Spleen (tissue), 13 donors: ENCODE measurements around the gene NAT8. TPM values are rescaled to one million over a fixed set of nuclear protein-coding genes. Genes with fewer than 3 reads are reported as not detected.
"Not testable (repeated sequence)": the region's sequence is repeated elsewhere in the genome, so short reads cannot be mapped to it uniquely, and the experiment has no call there.

Experiments used
- DNase-seq: peaks from one replicate; pipeline ENCODE4 v3.0.0-alpha.2; 2020
- H3K27ac ChIP-seq, 8 donors: fragments of 200-600 bp; sonication (generic) in 7 of 8; 1 replicate in 4 of 8; 2 replicates in 4 of 8; pipeline versions ENCODE4 v1.5.0 to v1.8.0; 2016 to 2021; ENCODE audit warnings: inconsistent platforms in 4 of 8, mild to moderate bottlenecking in 4 of 8, moderate library complexity in 1 of 8
- H3K27me3 ChIP-seq, 7 donors: fragments of 200-600 bp; sonication (generic) in 6 of 7; replicated peaks in 1 of 7; 1 replicate in 4 of 7; 2 replicates in 3 of 7; pipeline versions ENCODE4 v1.5.0 to v1.8.0; 2016 to 2021; ENCODE audit warnings: inconsistent platforms in 3 of 7, mild to moderate bottlenecking in 1 of 7
- H3K36me3 ChIP-seq, 6 donors: fragments of 200-600 bp; sonication (generic) in 5 of 6; 1 replicate in 4 of 6; 2 replicates in 2 of 6; pipeline versions ENCODE4 v1.5.0 to v1.8.0; 2016 to 2021; ENCODE audit warnings: inconsistent platforms in 2 of 6
- H3K4me1 ChIP-seq, 6 donors: fragments of 200-600 bp; sonication (generic) in 5 of 6; 1 replicate in 3 of 6; 2 replicates in 3 of 6; pipeline versions ENCODE4 v1.5.0 to v1.8.0; 2016 to 2021; ENCODE audit warnings: inconsistent platforms in 3 of 6
- H3K4me3 ChIP-seq, 8 donors: fragments of 200-600 bp; sonication (generic) in 7 of 8; 1 replicate in 4 of 8; 2 replicates in 4 of 8; pipeline versions ENCODE4 v1.5.0 to v1.8.0; 2016 to 2021; ENCODE audit warnings: inconsistent platforms in 4 of 8, mild to moderate bottlenecking in 4 of 8, moderate library complexity in 2 of 8
- H3K9me3 ChIP-seq, 8 donors: fragments of 200-600 bp; sonication (generic) in 7 of 8; 1 replicate in 4 of 8; 2 replicates in 4 of 8; pipeline versions ENCODE4 v1.5.0 to v1.8.0; 2016 to 2021; ENCODE audit warnings: inconsistent platforms in 4 of 8
- CTCF ChIP-seq, 11 experiments: fragments of 200-600 bp in 7 of 11; fragments of 450-650 bp in 4 of 11; sonication (generic) in 4 of 11; IDR thresholded peaks in 8 of 11; conservative IDR thresholded peaks in 3 of 11; 1 replicate in 7 of 11; 2 replicates in 4 of 11; pipeline versions ENCODE4 v1.4.0 to v1.8.0; 2016 to 2021; ENCODE audit warnings: antibody characterized with exemption in 11 of 11, inconsistent platforms in 4 of 11, mild to moderate bottlenecking in 1 of 11
- POLR2A ChIP-seq, 3 donors: fragments of 450-650 bp; IDR thresholded peaks; one replicate each; pipeline ENCODE4 v1.5.1; 2017; ENCODE audit warnings: antibody characterized with exemption in 3 of 3, mild to moderate bottlenecking in 1 of 3
- POLR2AphosphoS5 ChIP-seq, 3 donors: sonication (generic); formaldehyde crosslinking; IDR thresholded peaks; one replicate each; pipeline ENCODE4 v1.5.1; 2017; ENCODE audit warnings: antibody characterized with exemption in 3 of 3
- WGBS, 5 donors: extraction: QIAGEN DNeasy Blood & Tissue Kit in 3 of 5; methylation state at CpG; one replicate each; pipeline versions ENCODE4 v1.1.5 to v1.1.7; 2013 to 2018; 5-methylcytosine and 5-hydroxymethylcytosine counted together
- intact Hi-C: fragments of 100-400 bp; cut with DNase I; formaldehyde crosslinking; loops from one replicate; pipeline ENCODE4 v1.15.0; 2023; ENCODE audit warnings: low total_unique reads
- long read RNA-seq, 2 donors: transcript quantifications; one replicate each; lab custom pipeline, GENCODE V29; 2026
- polyA plus RNA-seq, 3 donors: library from polyadenylated mRNA; stranded (reverse); fragments of 200-250 nt; gene quantifications; one replicate each; pipeline ENCODE4 v1.2.1, GENCODE V29; 2013
- total RNA-seq, 7 donors: library from RNA; depleted of rRNA in 3 of 7; stranded (reverse); fragments of >200 nt in 3 of 7; fragmentation: NEBNext Ultra II Directional in 4 of 7; extraction: Animal tissue kit (Norgen Biotek cat#: 25700) in 4 of 7; gene quantifications; one replicate each; pipeline versions ENCODE4 v1.1.0 to v1.2.1, GENCODE V29; 2016 to 2021
- donor health status: healthy with polysubstance abuse.
- donor health status: DM: no; HTN: no; CAD: no; lungs with moderate emphysema.
- donor health status: DM: no; HTN: no; CAD: no.
- donor health status: Bipolar disorder and iron deficiency.
- donor health status: healthy.
- donor health status: DM: no; HTN: no; CAD: no.
- donor health status: DM: yes; HTN: yes; CAD: no.

NAT8 gene, protein sequence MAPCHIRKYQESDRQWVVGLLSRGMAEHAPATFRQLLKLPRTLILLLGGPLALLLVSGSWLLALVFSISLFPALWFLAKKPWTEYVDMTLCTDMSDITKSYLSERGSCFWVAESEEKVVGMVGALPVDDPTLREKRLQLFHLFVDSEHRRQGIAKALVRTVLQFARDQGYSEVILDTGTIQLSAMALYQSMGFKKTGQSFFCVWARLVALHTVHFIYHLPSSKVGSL
- total RNA-seq (under 1 TPM in 3 of 7 donors, not detected in 4; 0.66 to 0.88 (median 0.85) TPM), polyA plus RNA-seq (under 1 TPM in 2 of 3 donors, not detected in 1; 0.14 to 0.19 TPM)
- long read RNA-seq, donor 1, result 0 reads
- long read RNA-seq, donor 2, result 0 reads

DNA sequence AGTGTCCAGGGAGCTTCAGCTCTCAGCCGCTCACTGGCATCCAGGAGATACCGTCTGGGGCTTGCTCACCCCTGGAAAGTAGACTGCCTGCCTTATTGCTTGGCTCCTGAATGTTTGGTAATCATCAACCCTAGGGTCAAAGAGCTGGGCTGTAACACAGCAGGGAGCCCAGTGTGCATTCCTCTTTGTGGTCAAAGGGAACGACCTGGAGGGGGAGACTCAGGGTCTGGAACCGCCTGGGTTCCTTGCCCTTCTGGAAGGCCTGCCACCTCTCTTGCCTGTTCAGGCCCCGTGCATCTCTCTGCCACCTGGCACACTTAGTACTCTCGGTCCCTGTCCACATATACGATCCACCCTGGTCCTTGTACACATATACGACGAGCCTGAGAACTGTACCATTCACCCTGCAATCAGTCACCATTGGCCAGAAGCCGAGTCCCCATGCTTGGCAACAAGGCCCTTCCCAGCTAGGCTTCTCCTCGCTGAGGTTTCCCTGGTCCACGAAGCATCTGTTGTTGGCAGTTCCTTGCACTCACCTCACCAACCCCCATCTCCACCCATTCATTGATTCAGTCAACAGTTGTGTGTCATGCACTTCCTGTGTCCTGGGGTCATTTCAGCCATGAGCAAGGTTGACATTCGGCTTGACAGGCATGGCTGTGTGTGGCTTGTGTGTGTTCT lies at the start of gene NAT8:
NAT8 (minus strand) TSS at position 85 of the 681 bp plus-strand sequence. CDS start 794 bp downstream, outside the sequence.
- intact Hi-C loops, result no loop called here
- no peak for DNase-seq
- Histone ChIP-seq H3K9me3 (peaks cover 0 to 14% (median 9%) of the 10 kb centered on the region in 8 donors), H3K4me3 (peak within 1 kb of the TSS in 1 of 8 donors; percentile 42), H3K36me3 (no peaks in the 10 kb centered on the region), H3K27me3 (peaks cover 0 to 5% (median 0%) of the 10 kb centered on the region in 7 donors), H3K27ac (peak within 1 kb of the TSS in 3 of 8 donors; percentile 22 to 63 (median 46)), H3K4me1 (no peaks in the 10 kb centered on the region)
- TF ChIP-seq POLR2A (IDR thresholded peaks at IDR 0.05), result no peak
- TF ChIP-seq POLR2AphosphoS5 (IDR thresholded peaks at IDR 0.05), result no peak
- TF ChIP-seq CTCF (IDR thresholded peaks at IDR 0.05 in 8 of 11, conservative IDR thresholded peaks at IDR 0.05 in 3 of 11), result no peak
- WGBS, 5 donors, result 69 to 81% (median 73%) methylated on average over 9 to 13 of the region's 13 CpGs

DNA sequence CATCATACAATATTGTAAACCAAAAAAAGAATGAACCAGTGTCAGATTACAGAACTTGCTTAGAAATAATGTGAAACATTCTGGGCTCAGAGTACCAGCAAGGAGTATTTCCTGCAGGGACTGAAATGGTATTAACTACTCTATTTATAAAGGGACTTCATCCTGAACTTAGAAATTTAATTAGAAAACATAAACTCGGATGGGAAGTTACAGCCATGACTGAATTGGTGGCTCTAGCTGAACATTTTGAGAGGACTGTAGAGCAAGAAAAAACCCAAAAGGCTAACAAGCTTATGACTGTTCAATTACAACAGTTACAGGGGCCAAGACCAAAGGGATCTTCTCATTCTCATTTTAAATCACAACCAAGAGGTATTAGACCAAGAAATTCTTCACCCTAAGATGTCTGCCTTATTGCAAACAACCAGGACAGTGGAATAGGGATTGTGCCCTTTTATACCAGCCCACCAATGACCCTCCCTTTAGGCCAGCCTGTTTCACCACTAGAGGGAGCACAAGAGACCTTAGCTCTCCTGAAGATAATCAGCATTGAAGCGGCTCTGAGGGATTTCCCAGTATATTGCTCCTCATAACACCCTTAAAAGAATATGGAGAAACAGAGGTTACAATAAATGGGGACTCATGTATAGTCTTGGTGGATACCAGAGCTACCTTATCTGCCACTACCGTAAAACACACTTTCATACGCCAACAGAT lies 48.3 kb upstream of the NAT8 start:
- peaks cover 0 to 11% (median 3%) of the 10 kb centered on the region in 8 donors for H3K9me3 ChIP-seq
- intact Hi-C loops, H3K27ac ChIP-seq, H3K36me3 ChIP-seq, H3K4me1 ChIP-seq, H3K4me3 ChIP-seq, H3K27me3 ChIP-seq, DNase-seq: not testable (repeated sequence)
- WGBS, 5 donors, result 21 to 57% (median 52%) methylated on average over 2 to 4 of the region's 4 CpGs
- TF ChIP-seq CTCF (IDR thresholded peaks at IDR 0.05 in 8 of 11, conservative IDR thresholded peaks at IDR 0.05 in 3 of 11), result peak in 8 of 11 experiments; percentile 11 to 70 (median 52)

DNA sequence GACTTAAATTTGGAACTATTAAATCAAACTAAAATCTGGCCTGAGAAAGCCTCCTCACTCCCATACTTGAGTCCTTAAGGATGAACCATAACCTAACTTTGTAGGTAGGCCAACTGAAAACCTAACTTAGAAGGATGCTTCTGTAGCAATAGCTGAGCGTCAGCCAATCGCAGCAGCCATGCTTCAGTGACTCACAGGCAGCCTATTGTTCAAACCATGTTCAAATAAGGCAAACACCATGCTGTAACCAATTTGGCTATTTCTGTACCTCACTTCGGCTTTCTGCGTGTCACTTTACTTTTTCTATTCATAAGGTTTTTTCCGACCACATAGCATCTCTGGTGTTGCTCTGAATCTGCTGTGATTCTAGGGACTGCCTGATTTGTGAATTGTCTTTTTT lies 46.3 kb upstream of the NAT8 start:
- H3K4me1 ChIP-seq, intact Hi-C loops, DNase-seq, H3K27me3 ChIP-seq, H3K4me3 ChIP-seq, H3K27ac ChIP-seq, H3K36me3 ChIP-seq: not testable (repeated sequence)
- H3K9me3 ChIP-seq, result peaks cover 0 to 11% (median 3%) of the 10 kb centered on the region in 8 donors
- WGBS, 5 donors, result 80 to 96% (median 93%) methylated on average over 5 of the region's 5 CpGs

DNA sequence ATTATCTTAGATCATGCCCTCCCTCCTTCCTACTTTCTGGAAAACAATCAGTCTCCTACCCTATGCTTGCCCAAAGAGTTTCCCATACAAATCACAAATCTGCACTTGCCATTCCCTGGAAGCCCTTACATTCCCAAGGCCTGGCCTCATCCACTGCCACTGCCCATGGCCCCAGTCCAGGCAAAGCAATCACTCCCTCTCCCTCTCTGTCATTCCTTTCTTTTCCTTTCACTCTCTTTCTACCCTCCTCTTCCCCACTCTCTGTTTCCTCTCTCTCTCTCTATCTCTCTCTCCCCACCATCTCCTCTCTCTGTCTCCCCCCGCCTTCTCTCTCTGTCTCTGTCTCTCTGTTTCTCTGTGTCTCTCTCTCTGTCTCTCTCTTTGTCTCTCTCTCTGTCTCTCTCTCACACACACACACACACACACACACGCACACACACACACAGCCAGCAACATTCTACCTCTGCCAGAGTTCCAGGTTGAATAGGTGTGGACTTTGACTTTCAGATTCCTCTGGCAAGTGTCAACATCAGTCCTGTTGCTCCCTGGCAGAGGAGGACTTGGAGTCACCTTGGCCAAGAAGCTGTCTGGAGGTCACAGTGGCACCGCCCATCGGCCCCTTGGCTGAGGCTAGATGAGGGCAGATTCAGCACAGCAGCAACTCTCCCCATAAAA lies 43.7 kb upstream of the NAT8 start:
- no peaks in the 10 kb centered on the region for H3K27me3 ChIP-seq
- no peaks in the 10 kb centered on the region for H3K4me1 ChIP-seq
- peak overlapping the region in 1 of 8 donors; percentile 42 for H3K27ac ChIP-seq
- TF ChIP-seq CTCF (IDR thresholded peaks at IDR 0.05 in 8 of 11, conservative IDR thresholded peaks at IDR 0.05 in 3 of 11) (no peak), POLR2A (IDR thresholded peaks at IDR 0.05) (no peak), POLR2AphosphoS5 (IDR thresholded peaks at IDR 0.05) (no peak)
- 80 to 94% (median 90%) methylated on average over 4 of the region's 4 CpGs for WGBS, 5 donors
- DNase-seq, result no peak
- peaks cover 0 to 11% (median 3%) of the 10 kb centered on the region in 8 donors for H3K9me3 ChIP-seq
- H3K36me3 ChIP-seq, result no peaks in the 10 kb centered on the region
- H3K4me3 ChIP-seq, result no peak overlapping the region
- intact Hi-C loops, result no loop called here

- H3K27me3 ChIP-seq, intact Hi-C loops, H3K27ac ChIP-seq, H3K4me1 ChIP-seq, DNase-seq, H3K4me3 ChIP-seq, H3K36me3 ChIP-seq: not testable (repeated sequence)
- WGBS, 5 donors, result 57 to 80% (median 71%) methylated on average over 8 to 9 of the region's 9 CpGs
- H3K9me3 ChIP-seq, result peaks cover 0 to 11% (median 3%) of the 10 kb centered on the region in 8 donors
These were observed 42.7 kb upstream of the NAT8 start for GRCh38 chr2:73684905-73685304.

GRCh38 chr2:73684325-73684724 lies 42.1 kb upstream of the NAT8 start:
- peaks cover 0 to 11% (median 3%) of the 10 kb centered on the region in 8 donors for H3K9me3 ChIP-seq
- H3K27ac ChIP-seq, H3K27me3 ChIP-seq, H3K36me3 ChIP-seq, H3K4me1 ChIP-seq, H3K4me3 ChIP-seq, intact Hi-C loops, DNase-seq: not testable (repeated sequence)
- 29 to 55% (median 40%) methylated on average over 1 of the region's 1 CpG; no CpG with 5 or more reads in 1 of the 5 donors for WGBS, 5 donors
